Measurements from ENCODE around the gene UBAP1.

DNA sequence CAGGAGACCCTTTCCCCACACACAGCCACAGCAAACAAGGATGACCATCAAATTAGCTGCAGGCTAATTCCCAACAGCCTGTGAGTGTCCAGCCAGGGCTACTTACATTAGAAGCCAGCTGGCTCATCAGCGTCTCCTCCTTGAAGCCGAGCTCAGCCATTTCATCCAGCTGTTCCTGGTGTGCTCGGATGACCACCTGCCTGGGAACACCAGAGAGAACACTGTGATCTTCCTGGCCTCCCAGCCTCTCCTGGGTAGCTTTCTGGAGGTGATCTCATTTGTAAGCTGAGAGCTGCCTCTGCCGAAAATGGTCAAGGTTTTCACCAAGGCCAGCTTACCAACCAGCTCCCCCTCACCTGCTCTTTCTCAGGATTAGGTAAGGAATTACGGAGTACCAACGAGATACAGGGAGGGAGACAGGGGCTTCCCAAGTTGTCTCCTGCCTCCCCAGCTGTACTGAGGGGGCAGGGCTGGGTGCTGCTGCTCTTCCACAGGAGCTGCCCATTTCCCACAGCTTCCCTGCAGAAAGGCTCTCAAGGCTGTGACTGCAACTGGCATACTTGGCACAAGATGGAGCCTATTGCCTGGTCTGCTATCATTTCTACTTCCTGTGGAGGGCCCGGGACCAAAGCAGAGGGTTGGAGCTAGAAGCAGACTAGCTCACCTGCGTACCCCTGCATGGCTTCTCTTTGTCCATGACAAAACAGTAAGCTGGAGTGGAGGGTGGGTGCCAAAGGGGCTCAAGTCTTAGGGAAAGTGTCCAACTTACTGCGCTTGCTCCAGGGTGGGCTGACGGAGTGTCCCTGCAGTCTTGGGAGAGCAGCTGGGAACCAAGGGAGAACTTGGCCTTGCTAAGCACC is 76.4 kb downstream of the UBAP1 start:
- TF ChIP-seq, protein P1, sequence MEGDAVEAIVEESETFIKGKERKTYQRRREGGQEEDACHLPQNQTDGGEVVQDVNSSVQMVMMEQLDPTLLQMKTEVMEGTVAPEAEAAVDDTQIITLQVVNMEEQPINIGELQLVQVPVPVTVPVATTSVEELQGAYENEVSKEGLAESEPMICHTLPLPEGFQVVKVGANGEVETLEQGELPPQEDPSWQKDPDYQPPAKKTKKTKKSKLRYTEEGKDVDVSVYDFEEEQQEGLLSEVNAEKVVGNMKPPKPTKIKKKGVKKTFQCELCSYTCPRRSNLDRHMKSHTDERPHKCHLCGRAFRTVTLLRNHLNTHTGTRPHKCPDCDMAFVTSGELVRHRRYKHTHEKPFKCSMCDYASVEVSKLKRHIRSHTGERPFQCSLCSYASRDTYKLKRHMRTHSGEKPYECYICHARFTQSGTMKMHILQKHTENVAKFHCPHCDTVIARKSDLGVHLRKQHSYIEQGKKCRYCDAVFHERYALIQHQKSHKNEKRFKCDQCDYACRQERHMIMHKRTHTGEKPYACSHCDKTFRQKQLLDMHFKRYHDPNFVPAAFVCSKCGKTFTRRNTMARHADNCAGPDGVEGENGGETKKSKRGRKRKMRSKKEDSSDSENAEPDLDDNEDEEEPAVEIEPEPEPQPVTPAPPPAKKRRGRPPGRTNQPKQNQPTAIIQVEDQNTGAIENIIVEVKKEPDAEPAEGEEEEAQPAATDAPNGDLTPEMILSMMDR (IDR thresholded peaks at IDR 0.05; ENCODE audit: low read depth, low read length) = no peak
- TF ChIP-seq POLR2A (IDR thresholded peaks at IDR 0.05; ENCODE audit: extremely low read depth, insufficient read length) = no peak
- no peak for TF ChIP-seq MYC (IDR thresholded peaks at IDR 0.05; ENCODE audit: low read depth, low read length)
